ENCODE measurements around the gene WNT9A. TPM values are rescaled to one million over a fixed set of nuclear protein-coding genes. Genes with fewer than 3 reads are reported as not detected.

The WNT9A gene
- total RNA-seq, 2 donors from 2014 or later, result 1.2 to 7.9 TPM

GRCh38 chr1:227890451-227891222, 57.1 kb downstream of the WNT9A start:
- Histone ChIP-seq H3K4me3 (no peak overlapping the region), H3K27ac (no peak overlapping the region), H3K4me1 (ENCODE audit: control insufficient read depth in 1 of 2, low read depth in 2 of 2) (peaks cover 5 to 15% of the 10 kb centered on the region in 2 donors), H3K27me3 (replicated peaks; ENCODE audit: insufficient read depth) (no peaks in the 10 kb centered on the region), H3K9me3 (no peaks in the 10 kb centered on the region), H3K36me3 (no peaks in the 10 kb centered on the region)
- no peak for TF ChIP-seq CTCF (IDR thresholded peaks at IDR 0.05)
- DNase-seq (ENCODE audit: low spot score) (no peak), ATAC-seq (ENCODE audit: insufficient number of reproducible peaks, low FRiP score, low read depth) (no peak)

- Histone ChIP-seq H3K27me3 (replicated peaks; ENCODE audit: insufficient read depth) (no peaks in the 10 kb centered on the region), H3K4me3 (no peak overlapping the region), H3K27ac (no peak overlapping the region), H3K36me3 (no peaks in the 10 kb centered on the region), H3K9me3 (no peaks in the 10 kb centered on the region), H3K4me1 (ENCODE audit: control insufficient read depth in 1 of 2, low read depth in 2 of 2) (peaks cover 7 to 19% of the 10 kb centered on the region in 2 donors)
- ATAC-seq (ENCODE audit: insufficient number of reproducible peaks, low FRiP score, low read depth) (no peak), DNase-seq (ENCODE audit: low spot score) (no peak)
- TF ChIP-seq CTCF (IDR thresholded peaks at IDR 0.05), result no peak
These were observed 57.8 kb downstream of the WNT9A start for GRCh38 chr1:227889863-227890405.

GRCh38 chr1:227889047-227889862, 58.5 kb downstream of the WNT9A start:
- peaks cover 7 to 19% of the 10 kb centered on the region in 2 donors for H3K4me1 ChIP-seq (ENCODE audit: control insufficient read depth in 1 of 2, low read depth in 2 of 2)
- no peak for TF ChIP-seq CTCF (IDR thresholded peaks at IDR 0.05)

GRCh38 chr1:227888404-227889046, 59.2 kb downstream of the WNT9A start:
- H3K9me3 ChIP-seq, result no peaks in the 10 kb centered on the region
- no peak for DNase-seq (ENCODE audit: low spot score)
- H3K27ac ChIP-seq, result no peak overlapping the region
- no peak for TF ChIP-seq CTCF (IDR thresholded peaks at IDR 0.05)
- H3K27me3 ChIP-seq (replicated peaks; ENCODE audit: insufficient read depth), result no peaks in the 10 kb centered on the region
- no peaks in the 10 kb centered on the region for H3K36me3 ChIP-seq
- H3K4me1 ChIP-seq (ENCODE audit: control insufficient read depth in 1 of 2, low read depth in 2 of 2), result peaks cover 7 to 19% of the 10 kb centered on the region in 2 donors
- no peak overlapping the region for H3K4me3 ChIP-seq
- no peak for ATAC-seq (ENCODE audit: insufficient number of reproducible peaks, low FRiP score, low read depth)

More at GRCh38 chr1:227889047-227889862, 58.5 kb downstream of the WNT9A start:
- DNase-seq (ENCODE audit: low spot score) (no peak), ATAC-seq (ENCODE audit: insufficient number of reproducible peaks, low FRiP score, low read depth) (no peak)
- Histone ChIP-seq H3K9me3 (no peaks in the 10 kb centered on the region), H3K36me3 (no peaks in the 10 kb centered on the region), H3K4me3 (no peak overlapping the region), H3K27me3 (replicated peaks; ENCODE audit: insufficient read depth) (no peaks in the 10 kb centered on the region), H3K27ac (no peak overlapping the region)
